DMS153 treated with DMSO at 0.1 percent for 48 hours (cell line): Measurements from ENCODE around the gene GIPR.
A peak's percentile ranks its signal among the peaks of the same experiment; 100 is the strongest.
"Not testable (repeated sequence)": the region's sequence is repeated elsewhere in the genome, so short reads cannot be mapped to it uniquely, and the experiment has no call there.

Experiments used
- DNase-seq: peaks from one replicate; lab custom pipeline; 2025; ENCODE audit not compliant: unreplicated experiment; lab: John Stamatoyannopoulos, UW

The GIPR gene

DNA sequence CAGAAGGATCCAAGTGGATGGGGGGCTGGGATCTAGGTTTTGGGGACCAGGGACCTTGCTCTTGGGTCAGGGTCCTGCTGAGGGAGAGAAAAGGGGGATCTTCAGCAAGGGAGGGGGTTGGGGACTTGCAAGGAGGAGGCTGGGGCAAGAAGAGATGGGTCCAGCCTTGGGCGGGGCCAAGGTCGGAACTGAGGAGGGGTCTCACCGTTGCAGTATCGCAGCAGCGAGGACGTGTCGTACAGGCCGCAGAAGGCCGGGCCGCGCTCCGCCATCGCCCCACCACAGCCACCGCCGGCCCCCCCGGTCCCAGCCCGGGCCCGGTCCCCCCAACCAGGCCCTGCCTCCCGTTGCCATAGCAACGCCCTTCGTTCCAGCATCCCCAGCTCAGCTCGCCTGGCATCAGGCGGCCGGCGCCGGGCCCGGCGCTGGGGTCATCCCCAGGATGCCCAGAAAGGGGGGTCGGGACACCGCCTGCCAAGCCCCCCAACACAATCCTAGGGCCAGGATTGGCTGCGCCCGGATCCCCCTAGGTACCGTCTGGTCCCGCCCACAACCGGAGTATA lies 22.9 kb upstream of the GIPR start:
- DNase-seq: no peak

DNA sequence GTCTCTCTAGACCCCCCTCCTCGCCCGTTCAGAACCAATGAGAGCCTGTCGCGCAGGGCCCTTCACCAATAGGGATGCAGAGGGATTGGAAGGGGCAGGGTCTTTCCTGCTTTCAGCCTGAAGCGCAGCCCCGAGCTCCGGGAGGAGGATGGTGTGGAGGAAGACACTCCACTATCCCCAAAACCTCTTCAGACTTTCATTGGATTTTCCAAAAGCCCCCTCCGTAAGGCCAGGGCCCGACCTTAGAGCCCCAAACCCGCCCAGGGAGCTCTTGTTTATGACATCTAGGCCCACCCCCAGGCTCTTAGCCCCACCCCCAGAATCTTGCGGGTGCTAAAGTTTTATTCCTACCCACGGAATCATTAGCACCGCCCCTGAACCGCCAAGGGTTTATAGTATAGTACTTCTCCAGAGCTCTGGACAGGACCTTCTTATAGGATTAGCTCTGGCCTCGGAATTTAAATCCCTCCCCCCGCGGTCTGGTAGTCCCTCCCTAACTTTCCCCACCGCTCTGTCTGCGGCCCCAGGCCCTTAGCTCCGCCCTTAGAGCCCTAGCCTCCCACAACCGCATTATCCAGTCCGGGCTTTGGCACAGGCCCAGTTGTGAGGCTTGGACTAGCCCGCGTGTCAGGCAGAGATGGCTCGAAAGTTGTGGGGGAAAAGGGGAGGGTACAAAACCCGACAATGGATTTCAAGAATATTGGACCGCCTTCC lies 22.2 kb upstream of the GIPR start:
- DNase-seq: peak; percentile 71

DNA sequence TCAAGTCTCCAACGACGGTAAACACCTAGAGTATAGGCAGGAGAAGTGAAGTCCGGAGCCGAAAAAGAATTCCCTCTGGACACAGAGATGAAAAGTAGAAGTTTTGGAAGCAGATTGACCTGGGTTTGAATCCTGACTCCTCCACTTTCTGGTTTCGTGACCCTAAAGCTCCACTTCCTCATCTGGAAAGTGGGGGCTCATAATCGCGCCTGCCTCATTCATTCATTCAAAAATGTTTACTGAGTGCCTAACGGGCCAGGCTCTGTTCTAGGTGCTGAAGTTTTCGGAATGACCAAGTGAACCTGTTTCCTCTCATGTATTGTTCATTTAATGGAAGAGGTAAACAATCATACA lies 21.7 kb upstream of the GIPR start:
- DNase-seq: no peak

DNA sequence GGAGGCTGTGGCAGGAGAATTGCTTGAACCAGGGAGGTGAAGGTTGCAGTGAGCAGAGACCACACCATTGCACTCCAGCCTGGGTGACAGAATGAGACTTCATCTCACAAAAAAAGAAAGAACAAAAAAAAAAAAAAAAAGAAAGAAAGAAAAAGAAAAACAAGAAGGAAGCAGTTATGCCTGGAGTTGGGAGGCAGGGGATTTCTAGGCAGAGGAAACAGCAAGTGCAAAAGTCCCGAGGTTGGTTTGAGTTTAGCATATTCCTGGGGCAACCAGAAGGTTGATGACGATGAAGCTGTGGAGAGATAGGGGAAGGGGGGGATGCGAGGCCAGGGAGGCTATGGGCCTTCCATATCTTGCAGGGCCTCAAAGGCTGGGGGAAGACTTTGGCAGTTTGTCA lies 17.3 kb upstream of the GIPR start:
- DNase-seq: no peak

DNA sequence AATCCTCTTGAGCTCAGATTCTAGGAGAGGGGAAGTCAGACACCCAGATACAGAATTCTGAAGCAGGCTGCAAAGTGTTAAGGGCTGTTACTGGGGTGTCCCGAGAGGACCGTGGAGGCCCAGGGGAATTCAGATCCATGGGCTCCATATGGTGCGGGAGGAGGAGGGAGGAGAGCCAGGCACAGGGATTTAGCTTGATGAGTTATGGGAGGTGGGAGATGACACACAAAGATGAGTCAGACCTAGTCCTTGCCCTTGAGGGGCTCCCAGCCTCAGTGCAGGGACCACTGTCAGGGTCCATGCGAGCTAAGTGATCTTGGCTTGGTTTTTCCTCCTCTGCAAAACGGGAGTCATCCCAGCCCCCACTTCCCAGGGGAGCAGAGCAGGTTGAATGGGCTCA lies 14.4 kb upstream of the GIPR start:
- DNase-seq: no peak

DNA sequence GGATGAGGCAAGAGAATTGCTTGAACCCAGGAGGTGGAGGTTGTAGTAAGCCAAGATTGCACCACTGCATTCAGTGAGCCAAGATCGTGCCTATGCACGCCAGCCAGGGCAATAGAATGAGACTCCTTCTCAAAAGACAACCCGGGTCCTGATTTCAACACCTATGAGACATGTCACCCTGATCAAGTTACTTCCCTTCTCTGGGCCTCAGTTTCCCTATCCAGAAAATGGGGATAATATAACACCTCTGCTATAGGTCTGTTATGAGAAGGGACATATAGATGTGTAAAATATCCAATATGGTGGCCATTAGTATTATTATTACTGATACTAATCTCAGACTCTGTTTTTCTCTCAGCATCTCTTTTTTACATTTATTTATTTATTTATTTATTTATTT lies 12.9 kb upstream of the GIPR start:
- DNase-seq: no peak

DNA sequence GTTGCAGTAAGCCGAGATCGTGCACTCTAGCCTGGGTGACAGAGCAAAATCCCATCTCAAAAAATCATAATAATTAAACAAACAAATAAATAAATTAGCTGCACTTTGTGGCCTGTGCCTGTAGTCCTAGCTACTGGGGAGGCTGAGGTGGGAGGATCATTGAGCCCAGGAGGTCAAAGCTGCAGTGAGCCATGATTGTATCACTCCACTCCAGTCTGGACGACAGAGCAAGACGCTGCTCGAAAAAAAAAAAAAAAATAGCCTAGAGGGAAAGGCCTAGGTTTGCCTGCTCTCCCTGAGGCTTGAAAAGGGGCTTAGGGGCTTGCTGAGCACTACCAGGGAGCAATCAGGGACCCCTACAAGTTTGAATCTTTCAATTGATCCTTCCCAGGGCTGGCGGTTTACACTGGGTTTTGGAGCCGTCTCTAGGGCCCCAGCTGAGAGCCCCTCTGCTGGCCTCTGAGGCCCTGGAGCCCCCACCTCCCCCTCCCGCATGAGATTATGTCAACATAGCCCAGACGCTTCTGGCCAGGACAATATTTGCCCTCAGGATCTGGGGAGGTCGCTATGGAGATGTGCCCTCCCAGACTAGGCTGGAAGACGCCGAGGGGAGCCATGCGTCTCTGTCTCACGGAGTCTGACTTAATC lies 10.4 kb upstream of the GIPR start:
- DNase-seq: no peak

DNA sequence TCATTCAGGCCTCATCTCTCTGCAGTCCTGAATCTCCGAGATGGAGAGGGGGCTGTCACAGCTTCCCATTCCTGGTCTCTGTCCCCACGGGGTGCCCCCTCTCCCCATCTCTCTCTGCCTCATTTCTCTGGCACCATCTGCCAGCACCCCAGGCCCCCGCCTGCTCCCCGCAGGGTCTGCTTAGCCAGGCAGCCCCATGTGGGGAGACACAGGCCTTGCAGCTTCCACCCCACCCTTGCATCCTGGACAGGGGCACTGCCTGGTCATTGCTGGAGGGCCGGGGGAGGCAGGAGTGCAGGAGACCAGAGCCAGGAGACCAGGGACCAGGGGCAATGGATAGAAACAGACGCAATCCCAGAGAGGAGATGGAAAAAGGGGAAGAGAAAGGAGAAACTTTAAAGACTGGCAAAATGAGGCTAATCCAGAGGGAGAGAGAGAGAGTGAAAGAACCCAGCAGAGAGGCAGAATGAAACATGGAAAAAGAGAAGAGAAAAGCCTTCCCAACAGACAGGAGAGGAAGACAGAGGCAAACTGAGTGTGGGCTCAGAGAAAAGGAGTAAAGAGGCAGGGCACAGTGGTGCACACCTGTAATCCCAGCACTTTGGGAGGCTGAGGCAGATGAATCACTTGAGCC lies 8.8 kb upstream of the GIPR start:
- DNase-seq: no peak

DNA sequence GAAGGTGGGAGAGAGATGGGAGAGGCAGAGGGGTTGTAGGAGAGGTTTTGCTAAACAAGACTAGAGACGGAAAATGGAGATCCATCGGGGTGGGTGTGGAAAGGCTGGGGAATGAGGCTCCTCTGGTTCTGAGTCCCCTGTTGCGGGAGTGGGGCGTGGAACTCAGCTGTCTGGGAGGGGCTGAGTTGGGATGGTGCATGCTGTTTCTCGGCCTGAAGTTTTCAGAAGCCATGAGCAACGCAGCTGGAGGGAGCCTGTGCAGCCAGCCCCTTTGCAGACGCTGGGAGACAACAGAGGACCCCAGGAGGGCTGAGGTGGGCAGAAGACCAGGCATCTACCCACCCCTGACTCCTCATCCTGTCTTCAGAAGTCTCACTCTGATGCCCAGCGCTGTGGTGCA lies 7.4 kb upstream of the GIPR start:
- no peak for DNase-seq

DNA sequence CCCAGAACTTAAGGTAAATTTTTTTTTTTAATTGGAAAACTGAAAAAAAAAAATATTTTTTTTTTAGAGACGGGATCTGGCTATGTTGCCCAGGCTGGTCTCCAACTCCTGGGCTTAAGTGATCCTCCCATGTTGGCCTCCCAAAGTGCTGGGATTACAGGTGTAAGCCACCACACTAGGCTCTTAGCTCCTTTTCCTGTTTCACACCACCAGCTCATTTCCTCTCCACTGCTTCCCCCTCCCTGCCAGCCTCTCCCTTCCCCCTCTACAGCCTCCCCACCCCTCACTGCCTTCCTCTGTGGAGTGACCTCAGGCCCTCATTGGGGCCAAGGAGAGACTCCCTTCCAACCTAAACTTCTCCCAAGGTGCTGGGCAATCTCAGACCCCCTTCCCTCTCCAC lies 4.2 kb upstream of the GIPR start:
- DNase-seq: no peak

DNA sequence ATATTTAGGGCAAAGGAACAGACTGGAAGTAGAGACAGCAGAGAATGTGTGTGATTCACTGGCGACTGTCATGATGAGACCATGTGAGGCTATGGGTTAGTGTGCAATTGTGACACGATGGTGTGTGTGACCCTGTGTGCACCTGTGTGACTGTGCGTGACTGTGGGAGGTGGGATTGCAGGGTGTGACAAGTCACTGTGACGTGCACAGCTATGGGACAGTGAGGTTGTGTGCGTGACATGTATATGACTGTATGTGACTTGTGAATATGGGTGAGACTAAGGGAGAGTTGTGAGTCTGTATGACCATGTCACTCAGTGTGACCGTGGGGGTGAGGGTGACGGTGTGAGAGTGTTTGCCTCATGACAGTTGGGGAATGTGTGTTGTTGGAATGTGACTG lies 3.4 kb upstream of the GIPR start:
- DNase-seq: no peak

DNA sequence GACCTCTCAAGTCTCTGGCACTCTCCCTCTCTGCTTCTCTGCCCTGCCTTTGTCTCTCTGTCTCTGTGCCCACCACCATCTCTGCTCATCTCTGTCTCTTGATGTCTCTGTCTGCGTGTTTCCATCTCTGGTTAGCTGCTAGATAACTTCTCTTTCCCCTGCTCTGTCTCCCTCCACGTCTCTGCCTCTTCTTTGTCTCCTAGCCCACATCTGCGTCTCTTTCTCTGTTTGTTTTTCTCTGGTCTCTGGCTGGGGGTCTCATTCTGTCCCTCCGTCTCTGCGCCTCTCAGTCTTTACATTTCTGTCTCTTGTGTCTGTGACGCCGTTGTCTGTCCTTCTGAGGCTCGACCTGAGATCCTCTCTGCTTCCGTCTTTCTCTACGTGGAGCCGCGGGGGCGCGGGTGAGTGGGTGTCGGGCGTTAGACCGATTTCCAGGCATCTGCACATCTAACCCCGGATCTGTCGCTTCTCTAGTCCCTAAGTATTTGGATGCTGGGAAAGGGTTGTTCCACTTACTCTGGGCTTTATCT lies 386 bp downstream of the GIPR start:
- DNase-seq: no peak

DNA sequence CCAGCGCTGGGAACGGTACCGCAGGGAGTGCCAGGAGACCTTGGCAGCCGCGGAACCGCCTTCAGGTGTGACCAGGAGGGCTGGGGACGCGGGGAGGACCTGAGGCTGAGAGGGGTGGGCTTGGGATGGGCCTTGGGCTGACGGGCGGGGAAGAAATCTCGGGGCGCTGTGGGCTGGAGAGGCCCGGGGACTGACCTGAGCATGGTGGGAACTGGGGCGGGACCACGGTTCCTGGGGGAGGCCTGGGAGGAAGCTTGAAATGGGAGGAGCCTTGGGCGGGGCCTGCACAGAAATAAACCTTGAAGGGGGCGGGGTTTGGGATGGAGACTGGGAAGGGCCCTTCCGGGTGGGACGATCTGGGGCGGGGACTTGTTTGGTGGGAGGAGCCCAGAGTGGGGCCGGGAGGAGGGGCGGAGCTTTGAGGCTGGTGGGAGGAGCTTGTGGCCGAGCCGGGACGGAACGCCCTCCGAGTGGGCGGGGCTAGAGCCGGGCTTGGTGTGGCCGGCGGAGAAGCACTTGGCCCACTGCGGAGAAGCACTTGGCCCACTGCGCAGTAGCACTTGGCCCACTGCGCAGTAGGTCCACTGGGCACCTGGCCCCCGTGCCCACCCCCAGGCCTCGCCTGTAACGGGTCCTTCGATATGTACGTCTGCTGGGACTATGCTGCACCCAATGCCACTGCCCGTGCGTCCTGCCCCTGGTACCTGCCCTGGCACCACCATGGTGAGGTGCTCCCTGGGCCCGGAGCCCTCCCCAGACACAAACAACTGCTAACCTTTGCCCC lies 2.8 kb downstream of the GIPR start:
- peak; percentile 89 for DNase-seq

DNA sequence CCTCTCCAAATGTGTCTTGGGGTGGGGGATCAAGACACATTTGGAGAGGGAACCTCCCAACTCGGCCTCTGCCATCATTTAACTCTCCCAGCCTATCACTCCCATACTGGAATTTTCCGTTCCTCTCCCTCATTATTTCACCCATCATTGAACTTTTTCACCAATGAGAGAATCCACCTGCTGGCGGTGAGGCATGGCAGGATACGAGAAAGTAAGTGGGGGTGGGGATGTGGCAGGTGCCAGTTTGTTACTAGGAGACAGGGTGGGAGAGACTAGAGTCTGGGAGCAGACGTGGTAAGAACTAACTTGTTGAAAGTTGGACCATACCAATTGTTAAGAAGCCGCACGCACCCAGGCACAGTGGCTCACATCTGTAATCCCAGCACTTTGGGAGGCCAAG lies 6.9 kb downstream of the GIPR start:
- DNase-seq: no peak

DNA sequence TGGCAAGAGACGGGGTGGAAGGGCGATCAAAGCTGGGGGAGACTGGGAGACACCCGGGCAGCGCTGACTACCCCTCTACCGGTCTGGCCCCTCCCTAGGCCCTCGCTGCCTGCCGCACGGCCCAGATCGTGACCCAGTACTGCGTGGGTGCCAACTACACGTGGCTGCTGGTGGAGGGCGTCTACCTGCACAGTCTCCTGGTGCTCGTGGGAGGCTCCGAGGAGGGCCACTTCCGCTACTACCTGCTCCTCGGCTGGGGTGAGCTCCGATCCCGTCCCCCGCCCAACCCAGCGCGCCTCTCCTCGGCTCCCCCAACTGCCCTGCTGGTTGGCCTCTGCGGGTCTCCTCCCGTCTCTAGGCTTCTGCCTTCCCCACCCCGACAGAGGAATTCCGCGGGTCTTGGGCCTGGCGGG lies 8.8 kb downstream of the GIPR start:
- DNase-seq: no peak

DNA sequence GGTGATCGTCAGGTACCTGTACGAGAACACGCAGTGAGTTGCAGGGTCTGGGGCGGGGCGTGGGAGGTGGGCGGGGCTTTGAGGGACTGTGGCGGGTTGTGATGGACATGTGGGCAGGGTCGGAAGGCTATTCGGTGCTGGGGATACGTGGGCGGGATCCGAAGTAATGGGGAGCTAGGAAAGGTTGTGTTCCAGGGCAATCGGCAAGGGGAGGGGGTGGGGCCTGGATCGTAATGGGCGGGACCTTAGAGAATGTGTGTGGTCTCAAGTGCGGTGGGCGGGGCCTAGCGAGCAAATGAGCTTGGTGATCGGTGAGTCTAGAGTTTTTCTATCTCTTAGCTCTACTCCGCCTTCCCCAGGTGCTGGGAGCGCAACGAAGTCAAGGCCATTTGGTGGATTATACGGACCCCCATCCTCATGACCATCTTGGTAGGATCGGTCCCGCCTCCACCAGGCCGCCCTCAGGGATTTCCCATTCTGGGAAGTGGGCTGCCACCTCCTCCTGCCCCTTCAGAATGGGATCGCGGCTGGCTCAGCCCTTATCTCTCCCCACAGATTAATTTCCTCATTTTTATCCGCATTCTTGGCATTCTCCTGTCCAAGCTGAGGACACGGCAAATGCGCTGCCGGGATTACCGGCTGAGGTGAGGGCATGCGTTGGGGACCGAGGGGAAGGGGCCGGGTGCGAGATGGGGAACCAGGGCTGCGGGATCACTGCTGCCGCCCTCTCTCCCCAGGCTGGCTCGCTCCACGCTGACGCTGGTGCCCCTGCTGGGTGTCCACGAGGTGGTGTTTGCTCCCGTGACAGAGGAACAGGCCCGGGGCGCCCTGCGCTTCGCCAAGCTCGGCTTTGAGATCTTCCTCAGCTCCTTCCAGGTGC lies 9.6 kb downstream of the GIPR start:
- peak; percentile 83 for DNase-seq

DNA sequence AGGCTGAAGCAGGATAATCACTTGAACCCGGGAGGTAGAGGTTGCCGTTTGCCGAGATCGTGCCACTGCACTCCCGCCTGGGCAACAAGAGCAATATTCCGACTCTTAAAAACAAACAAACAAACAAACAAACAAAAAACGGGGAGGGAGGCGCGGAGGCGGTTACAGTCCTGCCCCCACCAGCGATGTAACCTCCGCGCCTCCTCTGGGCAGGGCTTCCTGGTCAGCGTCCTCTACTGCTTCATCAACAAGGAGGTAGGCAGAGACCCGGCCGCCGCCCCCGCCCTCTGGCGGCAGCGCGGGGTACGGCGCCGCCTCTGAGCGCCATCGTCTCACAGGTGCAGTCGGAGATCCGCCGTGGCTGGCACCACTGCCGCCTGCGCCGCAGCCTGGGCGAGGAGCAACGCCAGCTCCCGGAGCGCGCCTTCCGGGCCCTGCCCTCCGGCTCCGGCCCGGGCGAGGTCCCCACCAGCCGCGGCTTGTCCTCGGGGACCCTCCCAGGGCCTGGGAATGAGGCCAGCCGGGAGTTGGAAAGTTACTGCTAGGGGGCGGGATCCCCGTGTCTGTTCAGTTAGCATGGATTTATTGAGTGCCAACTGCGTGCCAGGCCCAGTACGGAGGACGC lies 13.5 kb downstream of the GIPR start:
- peak; percentile 66 for DNase-seq

DNA sequence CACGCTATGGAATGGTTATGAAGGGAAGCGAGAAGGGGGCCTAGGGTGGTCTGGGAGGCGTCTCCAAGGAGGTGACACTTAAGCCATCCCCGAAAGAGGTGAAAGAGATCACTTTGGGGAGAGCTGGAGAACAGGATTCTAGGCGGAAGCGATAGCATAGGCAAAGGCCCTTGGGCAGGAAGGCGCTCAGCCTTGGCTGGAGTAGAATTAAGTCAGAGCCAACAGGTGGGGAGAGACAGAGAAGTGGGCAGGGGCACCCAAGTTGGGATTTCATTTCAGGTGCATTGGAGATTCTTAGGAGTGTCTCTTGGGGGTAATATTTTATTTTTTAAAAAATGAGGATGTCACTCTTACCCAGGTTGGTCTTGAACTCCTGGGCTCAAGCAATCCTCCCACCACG lies 14.1 kb downstream of the GIPR start:
- no peak for DNase-seq

DNA sequence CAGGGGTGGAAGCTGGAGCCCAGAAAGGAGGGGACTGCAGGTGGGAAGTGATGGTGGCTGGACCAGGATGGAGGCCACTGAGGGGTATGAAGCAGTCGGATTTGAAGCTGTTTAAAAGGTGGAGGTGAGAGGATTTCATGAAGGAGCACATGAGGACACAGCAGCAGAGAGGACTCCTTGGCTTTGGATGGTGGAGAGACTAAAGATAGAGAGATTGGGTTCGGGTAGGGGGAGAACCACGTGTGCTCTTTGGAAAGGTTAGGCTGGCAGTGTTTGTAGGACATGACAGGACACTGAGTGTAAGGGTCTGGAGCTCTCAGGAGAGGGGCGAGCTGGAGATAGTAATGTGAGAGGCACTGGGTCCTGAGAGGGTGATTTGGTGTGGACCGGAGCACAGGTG lies 14.9 kb downstream of the GIPR start:
- no peak for DNase-seq

DNA sequence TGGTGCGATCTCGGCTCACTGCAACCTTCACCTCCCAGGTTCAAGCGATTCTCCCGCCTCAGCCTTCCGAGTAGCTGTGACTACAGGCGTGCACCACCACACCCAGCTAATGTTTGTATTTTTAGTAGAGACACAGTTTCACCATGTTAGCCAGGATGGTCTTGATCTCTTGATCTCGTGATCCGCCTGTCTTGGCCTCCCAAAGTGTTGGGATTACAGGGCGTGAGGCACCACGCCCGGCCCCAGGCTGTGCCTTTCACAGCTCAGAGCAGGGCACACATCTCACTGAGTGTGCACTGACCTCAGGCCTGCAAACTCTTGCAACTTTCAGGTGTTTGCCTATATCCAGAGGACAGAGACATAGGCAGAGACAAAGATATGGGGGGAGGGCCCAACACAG lies 17.0 kb downstream of the GIPR start:
- DNase-seq: not testable (repeated sequence)
